WI38 (cell line): Measurements from ENCODE around the gene AKAP10.
"Not testable (repeated sequence)": the region's sequence is repeated elsewhere in the genome, so short reads cannot be mapped to it uniquely, and the experiment has no call there.

Experiments used
- H3K4me3 ChIP-seq: 2 replicates; pipeline ENCODE4 v1.5.1; 2011; ENCODE audit warnings: low read depth, mild to moderate bottlenecking, control low read depth, low read length
- TF ChIP-seq, protein P1 (sequence below): IDR thresholded peaks from 2 replicates; pipeline ENCODE4 v1.5.1; 2012; ENCODE audit warnings: low read depth, mild to moderate bottlenecking, control low read depth, low read length

The AKAP10 gene

DNA sequence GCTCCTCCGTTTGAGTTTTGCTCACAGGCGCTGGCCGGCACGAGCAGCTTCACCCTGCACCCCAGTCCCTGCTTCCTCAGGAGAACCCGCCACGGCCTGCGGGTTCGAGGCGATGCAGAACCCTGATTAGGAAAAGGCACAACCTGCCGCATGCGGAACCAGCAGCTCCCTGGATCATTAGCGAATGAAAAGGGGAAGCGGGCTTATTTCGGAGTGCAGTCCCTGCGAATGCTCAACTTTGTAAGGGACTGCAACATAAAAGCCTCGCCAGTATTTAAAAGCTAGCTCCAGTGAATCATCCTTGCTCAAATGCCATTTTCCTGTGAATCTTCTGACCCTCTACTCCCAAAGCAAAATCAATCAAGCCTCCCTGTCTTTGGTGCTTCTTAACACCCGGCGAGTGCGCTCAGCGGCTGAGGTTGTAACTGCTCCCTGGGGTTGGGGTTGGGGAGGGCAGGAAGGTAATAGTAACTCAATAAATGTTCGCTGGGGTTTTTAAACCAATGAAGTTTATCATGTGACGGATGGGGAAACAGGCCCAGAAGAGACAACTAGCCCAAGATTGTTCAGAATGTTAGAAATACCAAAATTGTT is 678 bp upstream of the AKAP10 start:
- TF ChIP-seq, protein P1, sequence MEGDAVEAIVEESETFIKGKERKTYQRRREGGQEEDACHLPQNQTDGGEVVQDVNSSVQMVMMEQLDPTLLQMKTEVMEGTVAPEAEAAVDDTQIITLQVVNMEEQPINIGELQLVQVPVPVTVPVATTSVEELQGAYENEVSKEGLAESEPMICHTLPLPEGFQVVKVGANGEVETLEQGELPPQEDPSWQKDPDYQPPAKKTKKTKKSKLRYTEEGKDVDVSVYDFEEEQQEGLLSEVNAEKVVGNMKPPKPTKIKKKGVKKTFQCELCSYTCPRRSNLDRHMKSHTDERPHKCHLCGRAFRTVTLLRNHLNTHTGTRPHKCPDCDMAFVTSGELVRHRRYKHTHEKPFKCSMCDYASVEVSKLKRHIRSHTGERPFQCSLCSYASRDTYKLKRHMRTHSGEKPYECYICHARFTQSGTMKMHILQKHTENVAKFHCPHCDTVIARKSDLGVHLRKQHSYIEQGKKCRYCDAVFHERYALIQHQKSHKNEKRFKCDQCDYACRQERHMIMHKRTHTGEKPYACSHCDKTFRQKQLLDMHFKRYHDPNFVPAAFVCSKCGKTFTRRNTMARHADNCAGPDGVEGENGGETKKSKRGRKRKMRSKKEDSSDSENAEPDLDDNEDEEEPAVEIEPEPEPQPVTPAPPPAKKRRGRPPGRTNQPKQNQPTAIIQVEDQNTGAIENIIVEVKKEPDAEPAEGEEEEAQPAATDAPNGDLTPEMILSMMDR, result no peak
- H3K4me3 ChIP-seq, result peak overlapping the region; percentile 93

DNA sequence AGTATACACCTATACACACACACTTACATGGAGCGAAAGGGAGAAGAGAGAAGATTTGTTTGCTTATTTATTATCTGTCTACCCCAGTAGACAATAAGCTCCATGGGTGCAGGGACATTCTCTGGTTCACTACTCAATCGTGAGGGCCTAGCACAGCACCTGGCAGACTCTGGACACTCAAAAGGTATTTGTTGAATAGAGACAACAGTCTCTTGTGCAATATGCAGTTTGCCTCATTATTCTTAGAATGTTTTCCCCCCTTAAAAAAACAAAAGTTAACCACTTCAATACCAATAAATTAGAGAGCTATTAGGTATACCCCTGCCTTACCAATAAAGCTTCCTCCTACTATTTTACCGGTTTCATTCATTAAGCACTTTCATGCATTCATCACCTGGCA is 2.0 kb downstream of the AKAP10 start:
- no peak overlapping the region for H3K4me3 ChIP-seq
- TF ChIP-seq, protein P1, result no peak

DNA sequence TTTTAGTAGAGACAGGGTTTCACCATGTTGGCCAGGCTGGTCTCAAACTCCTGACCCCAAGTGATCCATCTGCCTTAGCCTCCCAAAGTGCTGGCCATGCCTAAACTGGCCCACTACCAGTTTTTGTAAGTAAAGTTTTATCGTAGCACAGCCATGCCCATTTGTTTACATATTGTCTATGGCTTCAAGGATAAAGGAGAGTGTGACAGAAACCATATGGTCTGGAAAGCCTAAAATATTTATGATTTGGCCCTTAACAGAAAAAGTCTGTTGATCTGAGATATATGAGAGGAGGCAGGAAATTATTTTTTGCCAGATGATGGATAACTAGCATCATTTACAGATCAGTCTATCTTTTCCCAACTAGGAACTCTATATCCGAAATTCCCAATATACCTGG is 4.5 kb downstream of the AKAP10 start:
- H3K4me3 ChIP-seq, result no peak overlapping the region
- TF ChIP-seq, protein P1, result no peak

DNA sequence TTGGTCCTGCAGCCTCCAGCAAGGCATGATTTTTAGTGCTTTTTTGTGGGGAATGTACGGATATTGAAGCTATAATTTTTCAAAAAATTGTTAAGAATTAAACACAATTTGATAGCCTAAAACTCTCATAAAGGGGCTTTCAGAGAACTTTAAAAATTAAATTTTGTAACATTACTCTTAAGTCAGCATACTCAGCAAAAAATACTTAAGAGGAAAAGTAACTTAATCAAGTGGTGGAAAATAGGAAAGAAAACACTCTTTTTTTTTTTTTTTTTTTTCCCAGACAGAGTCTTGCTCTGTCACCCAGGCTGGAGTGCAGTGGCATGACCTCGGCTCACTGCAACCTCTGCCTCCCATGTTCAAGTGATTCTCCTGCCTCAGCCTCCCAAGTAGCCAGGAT is 14.7 kb downstream of the AKAP10 start:
- H3K4me3 ChIP-seq, result not testable (repeated sequence)

DNA sequence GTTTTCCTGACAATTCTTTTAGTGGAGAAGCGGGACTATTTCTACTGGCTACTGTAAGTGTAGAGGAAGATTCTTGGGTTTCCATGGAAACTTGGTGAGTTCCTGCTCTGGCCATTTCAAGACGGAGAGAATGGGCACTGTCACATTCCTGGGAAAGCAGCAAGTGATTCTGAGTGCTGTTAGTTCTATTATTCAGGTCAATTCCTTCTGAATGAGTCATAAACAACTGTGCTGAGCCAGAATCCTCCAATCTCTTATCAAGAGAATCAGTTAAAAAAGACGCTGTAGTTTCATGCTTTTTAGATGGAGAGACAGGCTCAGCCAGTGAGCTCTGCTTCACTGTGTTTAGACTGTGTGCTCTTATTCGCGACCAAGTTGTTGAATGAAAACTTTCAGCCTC is 19.6 kb downstream of the AKAP10 start:
- no peak overlapping the region for H3K4me3 ChIP-seq
- TF ChIP-seq, protein P1, result no peak

DNA sequence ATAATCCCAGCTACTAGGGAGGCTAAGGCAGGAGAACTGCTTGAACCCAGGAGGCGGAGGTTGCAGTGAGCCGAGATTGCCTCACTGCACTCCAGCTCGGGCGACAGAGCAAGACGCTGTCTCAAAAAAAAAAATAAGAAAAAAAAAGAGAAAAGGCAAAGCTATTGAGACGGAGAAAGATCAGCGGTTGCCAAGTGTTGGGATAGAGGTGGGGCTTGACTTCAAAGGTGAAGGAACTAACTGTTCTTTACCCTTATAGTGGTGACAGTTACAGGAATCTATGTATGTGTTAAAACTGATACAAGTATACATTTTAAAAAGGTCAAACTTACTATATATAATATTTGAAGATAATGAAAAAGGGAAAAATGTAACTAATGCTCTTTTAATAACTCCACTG is 22.5 kb downstream of the AKAP10 start:
- no peak overlapping the region for H3K4me3 ChIP-seq
- TF ChIP-seq, protein P1, result no peak

DNA sequence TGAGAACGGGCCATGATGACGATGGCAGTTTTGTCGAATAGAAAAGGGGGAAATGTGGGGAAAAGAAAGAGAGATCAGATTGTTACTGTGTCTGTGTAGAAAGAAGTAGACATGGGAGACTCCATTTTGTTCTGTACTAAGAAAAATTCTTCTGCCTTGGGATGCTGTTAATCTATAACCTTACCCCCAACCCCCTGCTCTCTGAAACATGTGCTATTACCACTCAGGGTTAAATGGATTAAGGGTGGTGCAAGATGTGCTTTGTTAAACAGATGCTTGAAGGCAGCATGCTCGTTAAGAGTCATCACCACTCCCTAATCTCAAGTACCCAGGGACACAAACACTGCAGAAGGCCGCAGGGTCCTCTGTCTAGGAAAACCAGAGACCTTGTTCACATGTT is 26.2 kb downstream of the AKAP10 start:
- not testable (repeated sequence) for H3K4me3 ChIP-seq

DNA sequence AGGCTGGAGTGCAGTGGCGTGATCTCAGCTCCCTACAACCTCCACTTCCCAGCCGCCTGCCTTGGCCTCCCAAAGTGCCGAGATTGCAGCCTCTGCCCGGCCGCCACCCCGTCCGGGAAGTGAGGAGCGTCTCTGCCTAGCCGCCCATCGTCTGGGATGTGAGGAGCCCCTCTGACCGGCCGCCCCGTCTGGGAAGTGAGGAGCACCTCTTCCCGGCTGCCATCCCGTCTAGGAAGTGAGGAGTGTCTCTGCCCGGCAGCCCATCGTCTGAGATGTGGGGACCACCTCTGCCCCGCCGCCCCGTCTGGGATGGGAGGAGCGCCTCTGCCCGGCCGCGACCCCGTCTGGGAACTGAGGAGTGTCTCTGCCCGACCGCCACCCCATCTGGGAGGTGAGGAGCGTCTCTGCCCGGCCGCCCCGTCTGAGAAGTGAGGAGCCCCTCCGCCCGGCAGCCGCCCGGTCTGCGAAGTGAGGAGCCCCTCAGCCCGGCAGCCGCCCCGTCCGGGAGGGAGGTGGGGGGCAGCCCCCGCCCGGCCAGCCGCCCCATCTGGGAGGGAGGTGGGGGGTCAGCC is 26.9 kb downstream of the AKAP10 start:
- not testable (repeated sequence) for H3K4me3 ChIP-seq
